Epithelial cell of esophagus (primary cell): Measurements from ENCODE around the gene KIF1A.

Source experiments
- DNase-seq: peaks from one replicate; pipeline ENCODE4 v3.0.0; 2010; ENCODE audit warnings: low read depth
- H3K4me3 ChIP-seq: 2 replicates; pipeline ENCODE4 v1.5.1; 2011; ENCODE audit warnings: mild to moderate bottlenecking, low read length, control low read depth
- CTCF ChIP-seq: IDR thresholded peaks from 2 replicates; pipeline ENCODE4 v1.5.1; 2011; ENCODE audit warnings: low read depth, mild to moderate bottlenecking, low read length, control low read depth, inconsistent platforms; ENCODE audit not compliant: insufficient read depth; ENCODE audit errors: missing control alignments

The KIF1A gene

DNA sequence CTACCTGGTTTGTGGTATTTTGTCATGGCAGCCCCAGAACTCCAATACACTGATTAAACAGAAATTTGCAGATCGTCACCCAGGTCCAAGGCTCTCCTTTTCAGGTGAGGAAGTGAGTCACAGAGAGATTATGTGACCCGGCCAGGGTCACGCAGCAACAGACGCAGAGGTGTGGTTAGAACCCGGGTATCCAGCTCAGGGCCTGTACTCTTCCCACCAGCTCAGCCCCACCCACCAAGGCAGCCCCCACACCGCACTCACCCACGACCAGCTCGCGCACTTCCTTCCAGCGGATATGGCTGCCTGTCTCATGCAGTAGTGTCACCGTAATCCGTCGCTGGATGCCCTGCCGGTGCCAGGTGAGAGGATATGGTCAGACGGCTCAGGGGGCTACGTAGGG lies 80.2 kb downstream of the KIF1A start:
- DNase-seq: no peak
- TF ChIP-seq CTCF: no peak
- no peak overlapping the region for H3K4me3 ChIP-seq

DNA sequence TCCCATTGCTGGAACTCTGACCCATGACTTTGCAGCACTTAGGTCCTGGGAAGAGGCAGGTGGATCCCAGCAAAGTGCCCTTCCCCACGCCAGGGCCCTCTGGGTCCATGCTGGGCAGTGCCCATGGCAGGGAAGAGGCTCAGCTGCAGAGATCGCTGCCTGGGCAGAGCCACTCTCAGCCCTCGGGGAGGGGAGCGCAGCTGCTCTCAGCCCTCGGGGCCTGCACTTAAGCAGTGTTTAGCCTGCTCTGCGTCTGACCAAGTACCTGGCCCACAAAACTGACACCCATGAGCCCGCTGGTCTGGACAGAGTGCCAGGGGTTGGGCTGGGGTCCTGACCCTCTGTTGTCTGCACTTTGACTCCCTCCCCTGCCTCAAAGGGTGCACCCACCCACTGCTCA lies 82.1 kb downstream of the KIF1A start:
- DNase-seq: no peak
- TF ChIP-seq CTCF: no peak
- no peak overlapping the region for H3K4me3 ChIP-seq

GRCh38 chr2:240737512-240737911 lies 82.5 kb downstream of the KIF1A start:
- H3K4me3 ChIP-seq: no peak overlapping the region
- no peak for TF ChIP-seq CTCF
- no peak for DNase-seq

- no peak for TF ChIP-seq CTCF
- DNase-seq: no peak
- H3K4me3 ChIP-seq: no peak overlapping the region
Observed at GRCh38 chr2:240736281-240737250, 83.5 kb downstream of the KIF1A start.

DNA sequence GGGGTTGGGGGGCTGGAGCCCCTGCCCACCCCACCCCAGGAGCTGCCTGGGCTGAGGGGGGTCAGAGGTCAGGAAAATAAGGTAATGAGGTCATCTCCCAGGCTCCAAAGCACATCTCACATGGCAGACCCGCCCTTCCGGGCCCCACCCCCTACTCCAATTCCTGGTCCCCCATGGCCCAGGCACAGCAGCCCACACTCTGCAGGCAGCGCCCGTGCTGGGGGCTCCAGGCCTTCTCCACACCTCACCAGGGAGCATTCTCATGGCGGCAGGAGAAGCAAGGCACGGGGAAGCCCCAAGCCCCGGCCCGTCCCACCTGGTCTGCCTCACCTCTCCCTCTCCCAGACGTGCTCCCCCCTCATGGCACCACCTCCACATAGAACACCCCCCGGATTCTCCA lies 84.5 kb downstream of the KIF1A start:
- no peak for DNase-seq
- TF ChIP-seq CTCF: no peak

DNA sequence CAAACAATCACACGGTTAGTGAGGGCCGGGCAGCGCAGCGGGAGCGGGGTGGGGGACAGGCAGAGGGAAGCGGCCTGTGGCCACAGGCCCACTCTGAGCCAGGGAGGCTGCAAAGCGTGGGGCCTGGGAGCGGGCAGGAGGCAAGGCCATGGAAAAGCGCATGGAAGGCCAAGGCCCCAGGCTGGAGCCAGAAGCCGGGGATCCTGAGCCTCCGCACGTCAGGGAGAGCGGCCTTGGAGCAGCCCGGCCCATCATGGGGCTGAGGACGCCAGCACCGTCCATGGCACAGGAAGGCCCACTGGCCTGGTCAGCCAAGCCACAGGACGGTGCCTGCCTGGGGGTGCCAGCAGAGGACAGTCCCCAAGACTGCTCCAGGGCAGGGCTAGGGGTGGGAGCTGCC lies 85.3 kb downstream of the KIF1A start:
- no peak for DNase-seq
- no peak for TF ChIP-seq CTCF
- no peak overlapping the region for H3K4me3 ChIP-seq

More for the DNA sequence above, 84.5 kb downstream of the KIF1A start:
- no peak overlapping the region for H3K4me3 ChIP-seq

DNA sequence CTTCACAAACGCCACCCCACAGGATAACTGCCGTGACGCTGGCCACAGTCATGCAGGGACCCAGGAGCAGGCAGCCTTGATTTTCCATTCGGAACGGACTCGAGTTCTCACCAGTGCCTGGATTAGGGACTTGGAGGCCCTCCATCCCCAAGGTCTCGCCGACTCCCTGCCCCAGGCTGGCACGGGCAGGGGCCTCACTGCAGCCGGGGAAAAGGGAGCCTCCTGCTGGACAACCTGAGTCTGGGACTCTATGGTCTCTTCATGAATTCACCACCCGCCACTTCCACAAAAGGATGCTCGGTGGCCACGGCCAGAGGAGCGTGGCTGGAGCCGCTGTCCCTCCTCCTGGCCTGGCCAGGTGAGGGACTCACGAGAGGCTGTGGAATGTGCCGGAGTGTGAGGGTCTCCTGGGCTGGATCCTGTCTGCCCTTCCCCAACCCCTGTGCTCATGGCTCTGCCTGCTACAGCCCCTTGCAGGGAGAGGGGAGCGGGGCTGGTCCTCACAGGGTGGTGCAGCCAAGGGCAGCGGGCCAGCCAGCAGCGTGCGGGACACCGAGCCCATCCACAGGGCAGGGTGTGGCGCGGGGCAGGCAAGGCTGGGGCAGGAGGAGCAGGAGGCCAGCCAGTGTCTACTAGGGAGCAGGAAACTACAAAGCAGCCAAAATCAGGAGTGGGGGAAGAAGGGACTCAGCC lies 86.1 kb downstream of the KIF1A start:
- no peak for DNase-seq
- H3K4me3 ChIP-seq: no peak overlapping the region
- TF ChIP-seq CTCF: no peak
